GM21447 (cell line): ENCODE data around the gene CT47C1.

Source experiments
- ATAC-seq: cut with Tn5 transposase; IDR thresholded peaks from one replicate; pipeline ENCODE4 v1.9.1; 2021; ENCODE audit not compliant: unreplicated experiment

Gene CT47C1

DNA sequence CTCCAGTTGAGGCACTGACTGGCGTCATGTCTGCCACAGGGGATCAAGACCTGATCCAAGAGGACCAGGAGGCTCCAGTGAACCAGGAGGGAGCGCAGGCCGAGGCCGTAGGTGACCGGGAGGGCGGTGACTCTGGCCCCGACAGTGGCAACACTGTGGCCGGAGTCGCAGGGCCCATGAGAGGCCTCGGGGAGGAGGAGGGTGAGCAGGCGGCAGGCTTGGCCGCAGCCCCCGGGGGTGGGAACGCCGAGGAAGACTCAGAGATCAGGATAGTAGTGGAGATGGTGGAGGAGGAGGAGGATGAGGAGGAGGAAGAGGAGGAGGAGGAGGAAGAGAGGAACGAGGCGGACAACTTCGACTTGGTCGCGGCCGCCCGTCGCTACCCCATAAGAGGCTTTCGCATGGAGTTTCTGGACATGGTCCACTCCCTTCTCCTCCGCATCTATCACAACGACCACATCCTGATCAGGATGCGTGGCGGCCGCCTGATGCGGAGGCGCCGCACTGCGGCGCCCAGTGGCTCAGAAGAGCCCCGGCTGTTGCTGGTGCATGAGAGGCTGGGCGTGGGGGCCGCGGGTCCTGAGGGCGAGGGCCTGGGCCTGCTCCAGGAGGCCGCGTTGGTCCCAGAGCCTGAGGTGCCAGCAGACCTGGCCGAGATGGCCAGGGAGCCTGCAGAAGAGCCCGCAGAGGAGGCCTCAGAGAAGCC lies 560 bp downstream of the CT47C1 start:
- no peak for ATAC-seq

DNA sequence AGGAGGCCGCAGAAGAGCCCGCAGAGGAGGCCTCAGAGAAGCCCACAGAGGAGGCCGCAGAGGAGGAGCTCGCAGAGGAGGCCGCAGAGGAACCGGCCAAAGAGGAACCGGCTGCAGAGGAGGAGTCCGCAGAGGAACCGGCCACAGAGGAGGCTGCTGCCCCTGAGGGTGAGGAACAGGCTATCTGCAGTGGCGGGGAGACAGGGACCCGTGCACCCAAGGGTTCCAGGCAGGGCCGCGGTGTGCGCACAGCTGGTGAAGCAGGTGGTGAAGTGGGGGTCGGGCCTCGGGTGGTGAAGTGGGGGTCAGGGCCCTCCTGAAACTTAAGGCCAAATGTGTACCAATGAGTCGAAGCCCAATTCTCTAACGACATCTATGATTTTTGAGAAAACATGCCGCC lies 1.1 kb downstream of the CT47C1 start:
- no peak for ATAC-seq

GRCh38 chrX:119075270-119076025 lies 2.7 kb downstream of the CT47C1 start:
- no peak for ATAC-seq

DNA sequence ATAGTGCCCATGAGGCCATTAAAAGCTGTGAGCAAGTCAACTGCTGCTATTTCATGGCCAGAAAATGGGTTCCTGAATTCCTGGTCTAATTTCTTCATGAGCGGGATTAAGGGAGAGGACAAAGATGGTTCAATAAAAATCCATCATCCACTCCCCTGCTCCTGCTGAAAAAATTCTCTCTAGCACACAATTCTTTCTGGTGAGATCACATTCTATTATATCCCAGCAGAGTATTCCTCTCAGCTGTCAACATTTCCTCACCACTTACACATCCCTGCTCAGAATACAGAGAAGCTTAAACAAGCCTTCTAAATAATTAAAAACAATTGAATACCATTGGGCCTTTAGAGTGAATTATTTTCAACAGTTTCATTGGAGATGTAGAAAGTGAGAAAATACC lies 9.5 kb downstream of the CT47C1 start:
- no peak for ATAC-seq

- ATAC-seq, result no peak
Measured at GRCh38 chrX:119084766-119085165, 12.0 kb downstream of the CT47C1 start.

DNA sequence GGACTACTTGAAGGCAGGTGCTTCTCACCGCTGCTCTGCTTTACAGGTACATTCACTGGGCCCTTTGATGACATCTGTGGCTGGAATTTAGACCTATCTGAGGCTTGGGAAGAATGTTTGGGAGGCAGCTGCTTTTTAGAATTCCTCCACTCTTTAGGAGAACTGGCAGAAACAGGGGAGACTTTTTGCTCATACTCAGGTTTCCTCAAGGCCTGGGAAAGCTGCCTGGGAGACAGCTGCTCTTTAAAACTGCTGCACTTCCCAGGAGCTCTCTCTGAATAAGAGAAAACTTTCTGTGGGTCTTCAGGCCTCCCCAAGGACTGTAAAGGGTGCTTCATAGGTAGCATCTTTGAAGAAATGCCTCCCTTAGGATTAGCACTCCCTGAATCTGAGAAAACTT lies 14.3 kb downstream of the CT47C1 start:
- no peak for ATAC-seq

- no peak for ATAC-seq
Measured at GRCh38 chrX:119089619-119090018, 16.8 kb downstream of the CT47C1 start.

DNA sequence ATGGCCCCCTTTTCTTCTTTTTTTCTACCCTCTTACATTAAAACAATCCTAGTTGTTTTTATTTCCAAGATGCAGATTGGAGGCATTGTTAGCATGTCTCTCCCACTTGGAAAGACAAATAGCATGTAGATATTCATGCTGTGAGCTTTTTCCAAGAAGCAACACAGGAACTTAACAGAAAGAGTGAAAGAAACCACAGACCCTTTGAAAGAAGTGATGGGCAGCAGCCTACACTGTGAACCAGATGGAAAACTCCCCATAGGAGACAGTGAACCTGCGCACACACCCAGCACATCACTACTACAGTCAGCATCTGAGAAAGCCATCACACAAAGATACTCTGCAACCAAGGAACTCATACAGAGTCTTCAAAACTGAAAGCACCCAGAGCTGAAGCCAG lies 17.8 kb downstream of the CT47C1 start:
- ATAC-seq, result no peak

- no peak for ATAC-seq
Measured at GRCh38 chrX:119093991-119094735, 21.4 kb downstream of the CT47C1 start.

- ATAC-seq, result no peak
Measured at GRCh38 chrX:119094819-119095218, 22.0 kb downstream of the CT47C1 start.

DNA sequence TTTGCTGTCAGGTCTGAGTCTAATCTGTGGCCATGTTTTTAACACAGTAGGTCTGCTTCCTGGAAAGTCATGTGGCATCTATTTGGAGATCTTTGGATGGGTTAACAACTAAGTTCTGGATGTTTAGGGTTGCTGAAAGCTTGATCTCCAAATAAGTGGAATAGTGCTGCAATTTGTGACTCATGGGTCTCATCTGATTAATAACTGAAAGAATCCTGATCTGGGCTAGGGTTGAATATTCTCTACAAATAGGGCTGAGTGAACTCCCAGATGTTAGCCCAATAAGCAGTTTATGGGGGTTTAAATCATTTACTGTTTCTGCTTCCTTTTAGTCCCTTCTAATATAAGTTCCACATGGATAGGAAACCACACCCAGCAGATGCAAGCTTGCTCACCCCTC lies 23.1 kb downstream of the CT47C1 start:
- ATAC-seq, result no peak

DNA sequence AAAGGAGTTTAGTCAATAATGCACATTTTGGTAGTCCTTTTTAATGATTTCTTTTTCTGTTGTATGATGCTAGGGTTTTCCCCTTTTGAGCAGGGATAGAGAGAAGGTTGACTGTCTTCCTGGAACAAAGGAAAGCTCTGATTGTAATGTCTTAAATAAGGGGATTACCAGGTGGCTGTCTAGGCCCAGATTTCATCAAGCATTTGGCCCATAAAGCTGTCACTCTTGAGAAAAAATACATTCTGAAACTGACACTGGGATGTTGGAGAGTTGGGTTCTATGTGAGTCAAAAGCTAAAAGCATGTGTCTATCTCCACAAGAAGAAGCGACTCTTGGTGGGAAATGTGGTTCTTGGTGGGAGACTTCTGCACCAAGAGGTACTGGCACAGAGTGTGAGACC lies 28.4 kb downstream of the CT47C1 start:
- no peak for ATAC-seq

DNA sequence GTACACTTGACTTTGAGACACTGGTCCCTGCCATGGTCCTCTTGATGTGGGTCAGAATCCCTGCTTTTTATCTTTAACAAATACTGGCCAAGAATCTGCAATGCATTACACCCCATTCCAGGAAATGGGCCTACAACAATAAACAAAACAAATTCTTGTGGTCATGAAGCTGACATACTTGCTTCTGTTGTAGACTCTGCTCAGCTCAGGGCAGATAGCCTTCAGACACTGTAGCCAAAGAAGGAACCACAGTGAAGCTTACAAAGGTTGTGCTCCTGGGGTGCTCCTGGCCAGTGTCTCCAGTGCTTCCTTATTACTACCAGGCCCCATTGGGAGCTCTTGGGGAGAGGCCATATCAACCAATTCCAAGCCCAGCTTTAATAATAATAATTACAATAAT lies 33.0 kb downstream of the CT47C1 start:
- no peak for ATAC-seq

DNA sequence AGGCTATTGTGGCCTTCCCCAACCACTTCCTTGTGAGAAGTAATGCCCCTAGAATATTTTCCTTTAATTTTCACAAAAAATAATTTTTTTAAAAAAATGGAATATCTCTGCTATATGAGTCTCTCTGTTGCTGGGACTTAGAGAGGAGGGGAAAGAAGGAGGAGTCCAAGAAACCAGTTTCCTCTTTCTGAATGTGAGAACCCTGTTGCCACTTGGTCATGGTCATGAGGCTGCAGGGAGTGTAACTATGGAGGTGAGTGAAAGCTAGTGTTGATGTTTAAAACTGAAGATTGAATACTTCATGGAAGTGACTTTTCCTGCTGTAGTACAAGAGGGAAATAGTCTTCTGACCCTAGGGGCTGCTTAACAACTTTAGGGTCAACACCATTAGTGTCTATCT lies 34.4 kb downstream of the CT47C1 start:
- ATAC-seq, result no peak

- peak; percentile 75 for ATAC-seq
Measured at GRCh38 chrX:119118780-119119395, 46.1 kb downstream of the CT47C1 start.

DNA sequence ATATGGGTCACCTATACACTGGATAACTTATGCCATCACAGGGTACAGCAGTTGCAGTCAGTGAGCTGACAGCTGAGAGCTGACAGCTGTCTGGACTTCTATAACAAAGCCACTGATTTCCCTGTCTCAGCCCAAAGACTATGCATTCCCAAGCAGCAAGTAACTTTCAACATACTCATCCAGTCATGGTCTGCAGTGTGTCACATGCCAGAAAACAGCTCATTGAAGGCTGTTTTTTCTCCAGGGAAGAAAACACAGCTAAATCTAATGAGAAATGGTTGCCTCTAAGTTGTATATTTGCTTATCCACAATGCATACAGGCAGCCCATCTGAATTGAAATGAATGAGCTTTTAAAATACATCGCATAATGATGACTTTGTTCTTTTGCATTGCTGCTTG lies 48.5 kb downstream of the CT47C1 start:
- no peak for ATAC-seq
